Measurements from ENCODE around the gene TTC27.

Gene TTC27

DNA sequence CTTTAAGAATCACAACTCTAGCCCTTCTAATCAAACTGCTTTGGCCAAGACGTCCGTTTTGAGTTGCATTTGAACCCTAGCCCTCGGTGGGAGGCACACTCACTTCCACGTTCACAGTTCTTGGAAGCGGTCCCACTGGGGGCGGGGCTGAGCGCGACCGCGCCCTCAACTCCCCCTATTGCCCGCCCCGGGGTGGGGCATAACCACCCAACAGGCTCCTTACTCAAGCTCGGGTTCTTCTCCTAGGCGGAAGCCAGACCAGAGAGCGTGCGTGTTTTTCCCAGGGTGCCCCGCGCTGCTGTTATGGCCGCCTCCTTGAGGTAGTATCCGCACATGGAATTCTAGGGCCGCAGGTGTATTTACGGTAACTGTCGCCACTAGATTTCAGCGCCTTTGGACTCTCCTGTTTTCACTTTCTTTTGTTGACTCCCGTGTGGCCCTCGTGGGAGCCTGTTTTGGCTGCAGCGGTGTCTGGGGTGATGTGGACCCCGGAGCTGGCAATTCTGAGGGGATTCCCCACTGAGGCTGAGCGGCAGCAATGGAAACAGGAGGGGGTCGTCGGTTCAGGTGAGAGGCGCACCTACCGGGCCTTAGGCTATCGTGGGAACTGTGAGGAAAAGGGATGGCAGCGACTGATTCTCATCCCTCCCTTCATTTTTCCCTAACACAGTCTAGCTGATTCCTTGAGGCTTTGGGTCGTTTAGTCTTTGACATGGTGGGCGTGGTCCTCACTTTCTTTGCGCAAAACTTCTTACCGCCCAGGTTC is at the start of gene TTC27:
TSS of gene TTC27 (plus strand) at position 237 of the 766 bp plus-strand sequence. CDS start at position 480, 243 bp downstream.
- peaks cover 0 to 2% (median 0%) of the 10 kb centered on the region in 11 experiments; a peak in 1 of 22 replicates for H4K20me1 ChIP-seq
- peak within 1 kb of the TSS; percentile 75 to 92 (median 84) for H3K4me2 ChIP-seq
- peaks cover 15 to 28% (median 21%) of the 10 kb centered on the region in 10 experiments for H3K4me1 ChIP-seq
- peak within 1 kb of the TSS; percentile 73 to 98 (median 90) for H3K4me3 ChIP-seq
- H3K9me3 ChIP-seq (replicated peaks in 1 of 11) = no peaks in the 10 kb centered on the region
- H3K9ac ChIP-seq = peak within 1 kb of the TSS; percentile 72 to 88 (median 83)
- TF ChIP-seq Cebpa-rat (IDR thresholded peaks at IDR 0.05) = no peak
- H3K36me3 ChIP-seq = peaks cover 12 to 47% (median 34%) of the 10 kb centered on the region in 11 experiments; a peak in 21 of 22 replicates
- H3K27me3 ChIP-seq = no peaks in the 10 kb centered on the region
- H3K27ac ChIP-seq = peak within 1 kb of the TSS; percentile 14 to 86 (median 77); a peak in 21 of 22 replicates

GRCh38 chr2:32591669-32592463 is 36.0 kb upstream of the TTC27 start:
- H3K9me3 ChIP-seq (replicated peaks in 1 of 11) = no peaks in the 10 kb centered on the region
- H3K27ac ChIP-seq = peak overlapping the region; percentile 17 to 84 (median 71); a peak in 21 of 22 replicates
- no peak for TF ChIP-seq Cebpa-rat (IDR thresholded peaks at IDR 0.05)
- peaks cover 13 to 42% (median 24%) of the 10 kb centered on the region in 10 experiments for H3K4me1 ChIP-seq
- no peaks in the 10 kb centered on the region for H3K27me3 ChIP-seq
- peaks cover 30 to 75% (median 52%) of the 10 kb centered on the region in 11 experiments for H3K36me3 ChIP-seq
- peaks cover 0 to 31% (median 0%) of the 10 kb centered on the region in 11 experiments; a peak in 3 of 22 replicates for H4K20me1 ChIP-seq
- H3K4me3 ChIP-seq = no peak overlapping the region
- H3K4me2 ChIP-seq = peak overlapping the region in 10 of 11 experiments; percentile 6 to 77 (median 52); a peak in 19 of 22 replicates
- peak overlapping the region in 6 of 11 experiments; percentile 8 to 51 (median 29); a peak in 9 of 22 replicates for H3K9ac ChIP-seq

DNA sequence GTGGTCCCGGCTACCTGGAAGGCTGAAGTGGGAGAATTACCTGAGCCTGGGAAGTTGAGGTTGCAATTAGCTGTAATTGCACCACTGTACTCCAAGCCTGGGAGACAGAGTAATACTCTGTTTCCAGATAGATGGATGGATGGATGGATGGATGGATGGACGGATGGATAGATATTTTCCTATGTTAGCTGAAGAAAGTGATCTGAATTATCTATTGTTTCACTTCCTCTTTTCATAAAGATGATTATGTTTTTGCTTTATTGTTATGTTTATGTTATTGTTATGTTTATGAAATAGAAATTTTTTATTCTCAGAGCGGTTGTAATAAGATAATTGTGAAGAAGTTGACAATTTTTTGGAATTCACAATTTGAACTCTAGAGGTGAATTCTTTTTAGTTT is 33.3 kb upstream of the TTC27 start:
- TF ChIP-seq Cebpa-rat (IDR thresholded peaks at IDR 0.05) = no peak
- Histone ChIP-seq H3K36me3 (peaks cover 42 to 81% (median 64%) of the 10 kb centered on the region in 11 experiments), H4K20me1 (peaks cover 0 to 29% (median 0%) of the 10 kb centered on the region in 11 experiments; a peak in 3 of 22 replicates), H3K27me3 (no peaks in the 10 kb centered on the region), H3K4me3 (no peak overlapping the region), H3K4me1 (peaks cover 13 to 33% (median 22%) of the 10 kb centered on the region in 10 experiments), H3K27ac (no peak overlapping the region), H3K9me3 (replicated peaks in 1 of 11) (no peaks in the 10 kb centered on the region), H3K4me2 (no peak overlapping the region), H3K9ac (no peak overlapping the region)

DNA sequence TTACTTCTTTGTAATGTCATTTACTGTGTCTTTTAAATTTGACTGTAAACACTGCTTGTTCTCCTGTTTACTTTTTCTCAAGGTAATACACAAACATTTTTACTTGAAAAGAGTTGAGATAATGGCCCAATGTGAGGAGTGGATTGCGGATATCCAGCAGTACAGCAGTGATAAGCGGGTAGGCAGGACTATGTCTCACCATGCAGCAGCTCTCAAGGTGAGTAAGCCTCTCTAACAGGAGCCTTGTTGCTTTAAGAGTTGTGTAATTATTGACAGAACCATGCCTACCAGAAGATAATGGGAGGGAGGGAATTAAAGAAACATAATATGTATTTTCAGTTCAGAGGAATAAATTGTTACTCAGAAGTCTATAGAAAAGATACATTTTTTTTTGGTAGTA is 16.5 kb upstream of the TTC27 start:
- TF ChIP-seq Cebpa-rat (IDR thresholded peaks at IDR 0.05) = no peak
- H3K4me2 ChIP-seq = no peak overlapping the region
- H3K27me3 ChIP-seq = no peaks in the 10 kb centered on the region
- H4K20me1 ChIP-seq = peaks cover 0 to 55% (median 0%) of the 10 kb centered on the region in 11 experiments; a peak in 4 of 22 replicates
- H3K9ac ChIP-seq = no peak overlapping the region
- no peaks in the 10 kb centered on the region for H3K9me3 ChIP-seq (replicated peaks in 1 of 11)
- peaks cover 0 to 18% (median 0%) of the 10 kb centered on the region in 10 experiments; a peak in 6 of 20 replicates for H3K4me1 ChIP-seq
- H3K36me3 ChIP-seq = peaks cover 92 to 100% (median 97%) of the 10 kb centered on the region in 11 experiments
- H3K27ac ChIP-seq = no peak overlapping the region
- no peak overlapping the region for H3K4me3 ChIP-seq

- Histone ChIP-seq H3K27ac (no peak overlapping the region), H3K36me3 (peaks cover 92 to 100% (median 97%) of the 10 kb centered on the region in 11 experiments), H3K27me3 (no peaks in the 10 kb centered on the region), H3K9ac (no peak overlapping the region), H3K4me2 (no peak overlapping the region), H3K9me3 (replicated peaks in 1 of 11) (no peaks in the 10 kb centered on the region), H3K4me1 (peaks cover 0 to 18% (median 0%) of the 10 kb centered on the region in 10 experiments; a peak in 6 of 20 replicates), H4K20me1 (peaks cover 0 to 57% (median 0%) of the 10 kb centered on the region in 11 experiments; a peak in 4 of 22 replicates), H3K4me3 (no peak overlapping the region)
- TF ChIP-seq Cebpa-rat (IDR thresholded peaks at IDR 0.05) = no peak
Measured at GRCh38 chr2:32611771-32612170, 16.1 kb upstream of the TTC27 start.

- H3K27ac ChIP-seq = no peak overlapping the region
- H3K27me3 ChIP-seq = no peaks in the 10 kb centered on the region
- no peak overlapping the region for H3K9ac ChIP-seq
- peaks cover 0 to 18% (median 0%) of the 10 kb centered on the region in 10 experiments; a peak in 6 of 20 replicates for H3K4me1 ChIP-seq
- H3K4me3 ChIP-seq = no peak overlapping the region
- H3K9me3 ChIP-seq (replicated peaks in 1 of 11) = no peaks in the 10 kb centered on the region
- peaks cover 93 to 100% (median 99%) of the 10 kb centered on the region in 11 experiments for H3K36me3 ChIP-seq
- H4K20me1 ChIP-seq = peaks cover 0 to 59% (median 0%) of the 10 kb centered on the region in 11 experiments; a peak in 5 of 22 replicates
- TF ChIP-seq Cebpa-rat (IDR thresholded peaks at IDR 0.05) = no peak
- H3K4me2 ChIP-seq = peak overlapping the region in 2 of 11 experiments; percentile 2 to 28; a peak in 2 of 22 replicates
Measured at GRCh38 chr2:32614084-32614483, 13.8 kb upstream of the TTC27 start.

DNA sequence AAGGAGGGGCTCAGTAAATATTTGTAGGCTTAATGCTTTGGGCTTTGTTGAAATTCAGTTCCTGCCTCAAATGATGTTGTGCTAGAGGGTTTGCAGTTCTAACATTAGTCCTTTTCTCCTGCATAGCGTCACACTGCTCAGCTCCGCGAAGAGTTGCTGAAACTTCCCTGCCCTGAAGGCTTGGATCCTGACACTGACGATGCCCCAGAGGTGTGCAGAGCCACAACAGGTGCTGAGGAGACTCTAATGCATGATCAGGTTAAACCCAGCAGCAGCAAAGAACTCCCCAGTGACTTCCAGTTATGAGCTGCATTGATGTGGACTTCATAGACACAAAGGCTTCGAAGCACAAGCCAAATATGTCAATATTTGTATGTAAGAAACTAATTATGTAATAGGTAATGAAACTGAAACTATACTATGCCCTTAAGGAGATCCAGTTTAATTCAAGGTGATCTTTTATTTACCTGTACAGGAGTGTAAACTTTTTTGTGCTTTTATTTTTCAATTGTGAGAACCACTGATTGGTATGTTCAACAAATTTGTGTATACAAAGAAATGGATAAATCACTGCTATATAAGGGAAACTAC is 10.2 kb upstream of the TTC27 start:
- no peak overlapping the region for H3K4me2 ChIP-seq
- H3K27ac ChIP-seq = no peak overlapping the region
- H3K27me3 ChIP-seq = no peaks in the 10 kb centered on the region
- no peak overlapping the region for H3K9ac ChIP-seq
- H3K4me1 ChIP-seq = peaks cover 0 to 28% (median 0%) of the 10 kb centered on the region in 10 experiments; a peak in 7 of 20 replicates
- no peaks in the 10 kb centered on the region for H3K9me3 ChIP-seq (replicated peaks in 1 of 11)
- H4K20me1 ChIP-seq = peaks cover 0 to 46% (median 0%) of the 10 kb centered on the region in 11 experiments; a peak in 5 of 22 replicates
- no peak for TF ChIP-seq Cebpa-rat (IDR thresholded peaks at IDR 0.05)
- H3K36me3 ChIP-seq = peaks cover 76 to 98% (median 89%) of the 10 kb centered on the region in 11 experiments
- H3K4me3 ChIP-seq = no peak overlapping the region

DNA sequence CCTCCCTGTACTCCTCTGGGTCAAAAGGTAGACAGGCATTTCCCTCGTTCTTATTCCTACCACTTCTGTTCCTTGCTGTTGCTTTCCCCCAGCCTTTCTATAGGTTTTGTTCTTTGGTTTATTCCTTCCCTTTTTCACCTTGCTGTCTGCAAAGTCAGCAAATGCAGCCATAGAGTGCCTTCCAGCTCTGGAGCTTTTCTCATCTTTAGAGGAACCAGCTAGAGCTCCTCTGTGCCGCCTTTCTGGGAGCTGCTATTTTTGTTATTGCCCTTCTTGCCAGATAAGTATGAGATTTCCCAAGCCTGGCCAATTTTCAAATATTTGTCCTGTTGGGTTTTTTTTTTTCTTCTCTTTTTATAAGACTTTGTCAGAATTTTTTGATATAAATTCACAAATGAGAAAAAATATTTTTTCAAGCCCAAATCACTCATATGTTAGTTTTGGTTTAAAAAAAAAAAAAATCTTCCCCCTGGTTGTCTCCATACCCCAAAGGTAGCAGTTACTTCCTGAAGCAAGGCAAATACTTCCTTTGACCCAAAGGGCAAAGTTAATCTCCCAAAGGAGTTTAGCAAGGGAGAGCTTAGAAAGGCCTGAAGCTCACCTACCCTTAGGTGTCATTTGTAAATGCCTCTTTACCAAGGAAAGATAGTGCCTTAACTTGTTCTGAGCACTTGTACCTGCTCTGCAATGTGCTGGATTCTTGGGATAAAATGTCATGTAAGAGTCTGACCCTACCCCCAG is 5.1 kb upstream of the TTC27 start:
- H3K36me3 ChIP-seq = peaks cover 37 to 57% (median 48%) of the 10 kb centered on the region in 11 experiments
- no peak for TF ChIP-seq Cebpa-rat (IDR thresholded peaks at IDR 0.05)
- H3K4me1 ChIP-seq = peaks cover 0 to 25% (median 5%) of the 10 kb centered on the region in 10 experiments; a peak in 11 of 20 replicates
- H3K9ac ChIP-seq = no peak overlapping the region
- no peaks in the 10 kb centered on the region for H3K27me3 ChIP-seq
- no peaks in the 10 kb centered on the region for H3K9me3 ChIP-seq (replicated peaks in 1 of 11)
- no peak overlapping the region; a peak in 1 of 22 replicates for H3K27ac ChIP-seq
- H4K20me1 ChIP-seq = peaks cover 0 to 15% (median 0%) of the 10 kb centered on the region in 11 experiments; a peak in 3 of 22 replicates
- H3K4me2 ChIP-seq = peak overlapping the region in 3 of 11 experiments; percentile 22 to 74 (median 51); a peak in 6 of 22 replicates
- no peak overlapping the region for H3K4me3 ChIP-seq

Measured in BLaER1 treated with 17β-estradiol and CSF1 and Interleukin-3, amounts not matched to agents 10 nM and 100 nM (cell line).